HCT116 (cell line): ENCODE results near the gene PPP1CC. TPM values are rescaled to one million over a fixed set of nuclear protein-coding genes. Genes with fewer than 3 reads are reported as not detected.

ENCODE experiments used
- ATAC-seq: fragments of 200-7000 bp; cut with Tn5 transposase; 2 replicates; pipeline ENCODE4 v1.9.1; 2020; ENCODE audit warnings: mild to moderate bottlenecking, moderate library complexity
- BruUV-seq: library from RNA; stranded (reverse); fragments of 400-500 nt; replicated peaks from 2 replicates; lab custom pipeline; 2021; lab: Mats Ljungman, UMichigan
- CTCF ChIA-PET: fragments of 300-600 bp; sonication (Branson Sonifier 250); formaldehyde crosslinking; loops from one replicate; lab custom pipeline; 2021; ENCODE audit warnings: antibody characterized with exemption; lab: Charles Lee
- POLR2A ChIA-PET: fragments of 300-600, 350-600 bp; sonication (Branson Sonifier 250); formaldehyde crosslinking; loops from one replicate; lab custom pipeline; 2021; ENCODE audit warnings: antibody characterized with exemption; lab: Charles Lee
- RAD21 ChIA-PET, 2 experiments: fragments of 300-600 bp; sonication (Branson Sonifier 250); formaldehyde crosslinking; loops; one replicate each; lab custom pipeline; 2023; ENCODE audit warnings: low total read pairs in 2 of 2; ENCODE audit not compliant: uncharacterized antibody in 2 of 2, unreplicated experiment in 2 of 2, low non-redundant PET in 1 of 2; lab: Charles Lee
- DNase-seq: peaks from one replicate; pipeline ENCODE4 v3.0.0-alpha.2; 2010; ENCODE audit warnings: low read depth, low spot score
- H2AFZ ChIP-seq: fragments of 200-600 bp; shearing (Covaris generic), sonication (generic); 2 replicates; pipeline ENCODE4 v1.6.1; 2017; ENCODE audit warnings: low read depth, mixed run types, mixed read lengths, antibody characterized with exemption, low read length; ENCODE audit not compliant: poor library complexity, severe bottlenecking
- H3K27ac ChIP-seq: 2 replicates; pipeline ENCODE4 v1.5.1; 2012; ENCODE audit warnings: low read depth, low read length
- H3K27me3 ChIP-seq: fragments of 200-600 bp; sonication (generic); 2 replicates; pipeline ENCODE4 v1.6.1; 2016; ENCODE audit warnings: mixed run types, low read length, mixed read lengths; ENCODE audit not compliant: insufficient read depth
- H3K36me3 ChIP-seq, 2 experiments: fragments of 200-500 bp in 1 of 2; fragments of 200-600 bp in 1 of 2; sonication (Bioruptor generic) in 1 of 2; sonication (generic) in 1 of 2; 2 replicates each; pipeline versions ENCODE4 v1.5.1 to v1.6.1; 2014 to 2016; ENCODE audit warnings: low read length in 2 of 2, inconsistent platforms in 1 of 2, mixed read lengths in 1 of 2, mixed run types in 1 of 2; ENCODE audit not compliant: insufficient read depth in 2 of 2, control insufficient read depth in 1 of 2
- H3K4me1 ChIP-seq, 2 experiments: fragments of 200-600 bp in 1 of 2; sonication (generic) in 1 of 2; 2 replicates each; pipeline versions ENCODE4 v1.5.1 to v1.6.1; 2012 to 2017; ENCODE audit warnings: low read length in 2 of 2, inconsistent platforms in 1 of 2, mild to moderate bottlenecking in 1 of 2, mixed read lengths in 1 of 2, mixed run types in 1 of 2, moderate library complexity in 1 of 2; ENCODE audit not compliant: insufficient read depth in 2 of 2, control insufficient read depth in 1 of 2
- H3K4me2 ChIP-seq: fragments of 200-600 bp; sonication (generic); 2 replicates; pipeline ENCODE4 v1.6.1; 2017; ENCODE audit warnings: mixed run types, low read length, mixed read lengths
- H3K4me3 ChIP-seq, 2 experiments: fragments of 200-600 bp in 1 of 2; sonication (generic) in 1 of 2; replicated peaks in 1 of 2; 2 replicates each; pipeline ENCODE4 v1.5.1; 2011 to 2016; ENCODE audit warnings: low read length in 2 of 2, control low read depth in 1 of 2, low read depth in 1 of 2, mild to moderate bottlenecking in 1 of 2, mixed read lengths in 1 of 2, mixed run types in 1 of 2
- H3K79me2 ChIP-seq: fragments of 200-600 bp; sonication (generic); 2 replicates; pipeline ENCODE4 v1.6.1; 2017; ENCODE audit warnings: mild to moderate bottlenecking, mixed run types, low read length, moderate library complexity, mixed read lengths; ENCODE audit not compliant: insufficient read depth
- H3K9ac ChIP-seq: fragments of 200-600 bp; sonication (generic); 2 replicates; pipeline ENCODE4 v1.6.1; 2016; ENCODE audit warnings: low read length, mixed read lengths
- H3K9me2 ChIP-seq: fragments of 200-600 bp; sonication (generic), shearing (Covaris generic); 2 replicates; pipeline ENCODE4 v1.6.1; 2017; ENCODE audit warnings: mixed run types, mild to moderate bottlenecking, moderate library complexity; ENCODE audit not compliant: insufficient read depth
- H3K9me3 ChIP-seq, 2 experiments: fragments of 200-500 bp in 1 of 2; fragments of 200-600 bp in 1 of 2; sonication (Bioruptor generic) in 1 of 2; sonication (generic) in 1 of 2; 2 replicates each; pipeline ENCODE4 v1.6.1; 2014 to 2017; ENCODE audit warnings: low read length in 2 of 2, mixed read lengths in 2 of 2, inconsistent platforms in 1 of 2, low read depth in 1 of 2, mild to moderate bottlenecking in 1 of 2, mixed run types in 1 of 2, moderate library complexity in 1 of 2; ENCODE audit not compliant: control insufficient read depth in 1 of 2, insufficient read depth in 1 of 2
- H4K20me1 ChIP-seq: fragments of 200-600 bp; sonication (generic), shearing (Covaris generic); 2 replicates; pipeline ENCODE4 v1.6.1; 2017; ENCODE audit warnings: mixed run types, mild to moderate bottlenecking, moderate library complexity; ENCODE audit not compliant: insufficient read depth
- CBX3 ChIP-seq: IDR thresholded peaks from 2 replicates; pipeline ENCODE4 v1.6.1; 2012; ENCODE audit warnings: low read depth
- EGR1 ChIP-seq: IDR thresholded peaks from 2 replicates; pipeline ENCODE4 v1.6.1; 2012; ENCODE audit warnings: low read depth
- EZH2 ChIP-seq: fragments of 200-600 bp; sonication (generic); IDR thresholded peaks from 2 replicates; pipeline ENCODE4 v1.6.1; 2017; ENCODE audit warnings: antibody characterized with exemption, mixed run types
- POLR2A ChIP-seq: IDR thresholded peaks from 2 replicates; pipeline ENCODE4 v1.7.0; 2011; ENCODE audit warnings: borderline replicate concordance; ENCODE audit not compliant: insufficient read depth, insufficient read length; ENCODE audit errors: extremely low read depth
- SP1 ChIP-seq: IDR thresholded peaks from 2 replicates; pipeline ENCODE4 v1.6.1; 2012; ENCODE audit warnings: low read depth
- SRF ChIP-seq: IDR thresholded peaks from 2 replicates; pipeline ENCODE4 v1.6.1; 2012; ENCODE audit warnings: low read depth
- TCF7L2 ChIP-seq: IDR thresholded peaks from 2 replicates; pipeline ENCODE4 v1.7.0; 2011; ENCODE audit warnings: borderline replicate concordance, inconsistent platforms; ENCODE audit not compliant: insufficient read depth, insufficient read length; ENCODE audit errors: extremely low read depth
- intact Hi-C: fragments of 100-400 bp; cut with micrococcal nuclease; formaldehyde crosslinking; loops from 2 replicates; pipeline ENCODE4 v1.10.0; 2022
- total RNA-seq: library from RNA; stranded (reverse); gene quantifications from one replicate; pipeline ENCODE4 v1.2.1, GENCODE V29; 2021; ENCODE audit not compliant: unreplicated experiment
- TF ChIP-seq, protein P1 (sequence below): IDR thresholded peaks from 2 replicates; pipeline ENCODE4 v1.6.1; 2011; ENCODE audit warnings: mild to moderate bottlenecking, low read length, moderate library complexity; ENCODE audit not compliant: insufficient replicate concordance; ENCODE audit errors: extremely low read depth
- TF ChIP-seq, protein P2 (sequence below), 3 experiments: fragments of 200-600 bp in 1 of 3; sonication (generic) in 1 of 3; IDR thresholded peaks in 2 of 3; conservative IDR thresholded peaks in 1 of 3; 2 replicates each; pipeline ENCODE4 v1.5.1; 2012 to 2017; ENCODE audit warnings: low read depth in 2 of 3, low read length in 2 of 3, antibody characterized with exemption in 1 of 3, borderline replicate concordance in 1 of 3, control low read depth in 1 of 3, mild to moderate bottlenecking in 1 of 3, mixed read lengths in 1 of 3, mixed run types in 1 of 3, moderate library complexity in 1 of 3; ENCODE audit not compliant: insufficient read depth in 1 of 3

Gene PPP1CC
- total RNA-seq, 1 experiment from 2014 or later: 248 TPM

DNA sequence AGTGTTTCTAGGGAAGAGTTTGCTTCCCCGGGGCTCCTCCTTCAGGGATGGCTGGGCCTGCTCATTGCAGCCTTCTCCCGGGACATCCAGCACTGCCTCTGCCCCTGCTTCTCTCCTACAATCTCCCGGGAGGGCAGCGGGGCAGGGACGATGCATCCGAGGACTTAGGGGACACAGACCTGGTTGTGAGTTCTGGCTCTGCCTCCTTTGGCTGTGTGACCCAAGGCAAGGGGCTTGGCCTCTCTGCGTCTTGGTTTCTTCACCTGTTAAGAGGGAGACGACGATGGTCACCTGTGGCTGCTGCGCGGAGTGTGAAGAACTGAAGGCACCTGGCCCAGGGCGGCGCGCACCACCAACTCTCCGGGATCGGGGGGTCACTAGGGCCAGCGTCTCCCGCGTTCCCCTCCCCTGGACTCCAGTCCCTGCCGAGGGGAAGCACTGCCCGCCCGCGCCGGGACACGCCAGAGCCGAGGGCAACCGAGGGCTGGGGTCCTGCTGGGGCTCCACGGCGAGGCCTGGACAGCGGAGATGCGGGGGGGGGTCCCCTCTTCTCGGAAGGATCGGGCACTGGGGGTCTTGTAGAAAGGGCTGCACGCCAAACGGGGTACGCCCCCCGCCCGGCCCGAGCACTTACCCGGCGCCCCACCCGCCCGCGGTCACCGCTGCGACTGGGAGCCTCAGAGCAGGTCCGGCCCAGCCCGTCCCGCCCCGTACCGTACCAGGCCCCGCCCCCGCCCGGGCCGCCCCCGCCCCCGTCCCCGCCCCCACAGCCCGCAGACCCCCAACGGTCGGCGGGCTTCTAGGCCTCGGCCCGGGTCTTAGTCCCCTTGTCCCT lies 54.0 kb downstream of the PPP1CC start, which contains the start of gene HVCN1:
TSS of gene HVCN1 (minus strand) at position 670 of the 835 bp plus-strand sequence. CDS start 5,870 bp downstream, outside the sequence.
- H3K27ac ChIP-seq: no peak within 1 kb of the TSS
- H3K27me3 ChIP-seq: 0 out of 2 replicates have a peak, but pooled peaks cover 5% of the 10 kb centered on the region
- ChIA-PET POLR2A (no interaction called here), RAD21 (no interaction called here), CTCF (no interaction called here)
- no peak for TF ChIP-seq SRF
- TF ChIP-seq SP1: no peak
- no peak for TF ChIP-seq EGR1
- TF ChIP-seq EZH2: no peak
- TF ChIP-seq, protein P1, sequence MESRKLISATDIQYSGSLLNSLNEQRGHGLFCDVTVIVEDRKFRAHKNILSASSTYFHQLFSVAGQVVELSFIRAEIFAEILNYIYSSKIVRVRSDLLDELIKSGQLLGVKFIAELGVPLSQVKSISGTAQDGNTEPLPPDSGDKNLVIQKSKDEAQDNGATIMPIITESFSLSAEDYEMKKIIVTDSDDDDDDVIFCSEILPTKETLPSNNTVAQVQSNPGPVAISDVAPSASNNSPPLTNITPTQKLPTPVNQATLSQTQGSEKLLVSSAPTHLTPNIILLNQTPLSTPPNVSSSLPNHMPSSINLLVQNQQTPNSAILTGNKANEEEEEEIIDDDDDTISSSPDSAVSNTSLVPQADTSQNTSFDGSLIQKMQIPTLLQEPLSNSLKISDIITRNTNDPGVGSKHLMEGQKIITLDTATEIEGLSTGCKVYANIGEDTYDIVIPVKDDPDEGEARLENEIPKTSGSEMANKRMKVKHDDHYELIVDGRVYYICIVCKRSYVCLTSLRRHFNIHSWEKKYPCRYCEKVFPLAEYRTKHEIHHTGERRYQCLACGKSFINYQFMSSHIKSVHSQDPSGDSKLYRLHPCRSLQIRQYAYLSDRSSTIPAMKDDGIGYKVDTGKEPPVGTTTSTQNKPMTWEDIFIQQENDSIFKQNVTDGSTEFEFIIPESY: no peak
- TF ChIP-seq CBX3: no peak
- no peak for TF ChIP-seq TCF7L2
- TF ChIP-seq, protein P2, sequence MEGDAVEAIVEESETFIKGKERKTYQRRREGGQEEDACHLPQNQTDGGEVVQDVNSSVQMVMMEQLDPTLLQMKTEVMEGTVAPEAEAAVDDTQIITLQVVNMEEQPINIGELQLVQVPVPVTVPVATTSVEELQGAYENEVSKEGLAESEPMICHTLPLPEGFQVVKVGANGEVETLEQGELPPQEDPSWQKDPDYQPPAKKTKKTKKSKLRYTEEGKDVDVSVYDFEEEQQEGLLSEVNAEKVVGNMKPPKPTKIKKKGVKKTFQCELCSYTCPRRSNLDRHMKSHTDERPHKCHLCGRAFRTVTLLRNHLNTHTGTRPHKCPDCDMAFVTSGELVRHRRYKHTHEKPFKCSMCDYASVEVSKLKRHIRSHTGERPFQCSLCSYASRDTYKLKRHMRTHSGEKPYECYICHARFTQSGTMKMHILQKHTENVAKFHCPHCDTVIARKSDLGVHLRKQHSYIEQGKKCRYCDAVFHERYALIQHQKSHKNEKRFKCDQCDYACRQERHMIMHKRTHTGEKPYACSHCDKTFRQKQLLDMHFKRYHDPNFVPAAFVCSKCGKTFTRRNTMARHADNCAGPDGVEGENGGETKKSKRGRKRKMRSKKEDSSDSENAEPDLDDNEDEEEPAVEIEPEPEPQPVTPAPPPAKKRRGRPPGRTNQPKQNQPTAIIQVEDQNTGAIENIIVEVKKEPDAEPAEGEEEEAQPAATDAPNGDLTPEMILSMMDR (IDR thresholded peaks at IDR 0.05 in 2 of 3, conservative IDR thresholded peaks at IDR 0.05 in 1 of 3; ENCODE audit: borderline replicate concordance in 1 of 3, insufficient read depth in 1 of 3, low read depth in 2 of 3, low read length in 2 of 3): no peak
- no peak for TF ChIP-seq POLR2A
- no peaks in the 10 kb centered on the region for H3K9me3 ChIP-seq
- BruUV-seq: no TSS peak
- H3K4me3 ChIP-seq: no peak within 1 kb of the TSS
- no peaks in the 10 kb centered on the region for H3K79me2 ChIP-seq
- no peak for DNase-seq
- H3K4me2 ChIP-seq: no peak within 1 kb of the TSS
- no peak within 1 kb of the TSS for H2AFZ ChIP-seq
- intact Hi-C loops: no loop called here
- H4K20me1 ChIP-seq: no peaks in the 10 kb centered on the region
- H3K4me1 ChIP-seq: no peaks in the 10 kb centered on the region
- H3K9me2 ChIP-seq: no peaks in the 10 kb centered on the region
- no peak for ATAC-seq
- H3K9ac ChIP-seq: no peak within 1 kb of the TSS
- no peaks in the 10 kb centered on the region for H3K36me3 ChIP-seq
